GM12865 (cell line): ENCODE measurements around the gene KDELR3.

Source experiments
- DNase-seq: peaks from one replicate; pipeline ENCODE4 v3.0.0; 2010; ENCODE audit warnings: low read depth
- H3K4me3 ChIP-seq: 2 replicates; pipeline ENCODE4 v1.5.1; 2011; ENCODE audit warnings: mild to moderate bottlenecking, low read depth, low read length, control low read depth
- CTCF ChIP-seq: IDR thresholded peaks from 2 replicates; pipeline ENCODE4 v1.5.1; 2011; ENCODE audit warnings: low read length, control low read depth, low read depth, inconsistent platforms; ENCODE audit not compliant: insufficient read depth; ENCODE audit errors: missing control alignments

Gene KDELR3

GRCh38 chr22:38444783-38445182 lies 23.1 kb upstream of the KDELR3 start:
- no peak for TF ChIP-seq CTCF
- no peak for DNase-seq
- no peak overlapping the region for H3K4me3 ChIP-seq

- H3K4me3 ChIP-seq, result no peak overlapping the region
- TF ChIP-seq CTCF, result no peak
- no peak for DNase-seq
These were observed 21.8 kb upstream of the KDELR3 start for GRCh38 chr22:38446018-38446601.

- no peak overlapping the region for H3K4me3 ChIP-seq
- TF ChIP-seq CTCF, result no peak
- no peak for DNase-seq
These were observed 18.8 kb upstream of the KDELR3 start for GRCh38 chr22:38448945-38449745.

GRCh38 chr22:38449776-38450175 lies 18.1 kb upstream of the KDELR3 start:
- no peak for DNase-seq
- H3K4me3 ChIP-seq, result no peak overlapping the region
- no peak for TF ChIP-seq CTCF

- TF ChIP-seq CTCF, result no peak
- H3K4me3 ChIP-seq, result no peak overlapping the region
- no peak for DNase-seq
These were observed 17.6 kb upstream of the KDELR3 start for GRCh38 chr22:38450234-38450797.

GRCh38 chr22:38451404-38451803 lies 16.5 kb upstream of the KDELR3 start:
- no peak for DNase-seq
- TF ChIP-seq CTCF, result no peak
- H3K4me3 ChIP-seq, result no peak overlapping the region
